ENCODE results near the gene BCL11B.

Gene BCL11B

GRCh38 chr14:99177046-99177655 is 94.8 kb downstream of the BCL11B start:
- no peak for DNase-seq

- DNase-seq: no peak
Observed at GRCh38 chr14:99176156-99176945, 95.6 kb downstream of the BCL11B start.

- no peak for DNase-seq
Observed at GRCh38 chr14:99175331-99176155, 96.5 kb downstream of the BCL11B start.

- DNase-seq: no peak
Observed at GRCh38 chr14:99174770-99175319, 97.2 kb downstream of the BCL11B start.

GRCh38 chr14:99174081-99174769 is 97.8 kb downstream of the BCL11B start:
- DNase-seq: no peak

GRCh38 chr14:99173506-99173905 is 98.5 kb downstream of the BCL11B start:
- DNase-seq: no peak

GRCh38 chr14:99173086-99173485 is 98.9 kb downstream of the BCL11B start:
- DNase-seq: no peak

GRCh38 chr14:99171396-99171795 is 100.6 kb downstream of the BCL11B start:
- DNase-seq: no peak

- no peak for DNase-seq
Observed at GRCh38 chr14:99169776-99170356, 102.1 kb downstream of the BCL11B start.

GRCh38 chr14:99168330-99168729 is 103.7 kb downstream of the BCL11B start:
- no peak for DNase-seq

GRCh38 chr14:99166506-99166905 is 105.5 kb downstream of the BCL11B start:
- no peak for DNase-seq

GRCh38 chr14:99164712-99165111 is 107.3 kb downstream of the BCL11B start:
- DNase-seq: no peak

GRCh38 chr14:99163446-99163845 is 108.6 kb downstream of the BCL11B start:
- DNase-seq: no peak

- no peak for DNase-seq
Observed at GRCh38 chr14:99159341-99160340, 112.4 kb downstream of the BCL11B start.

- no peak for DNase-seq
Observed at GRCh38 chr14:99158646-99159165, 113.3 kb downstream of the BCL11B start.

GRCh38 chr14:99158150-99158549 is 113.8 kb downstream of the BCL11B start:
- no peak for DNase-seq

- DNase-seq: no peak
Observed at GRCh38 chr14:99157676-99158075, 114.3 kb downstream of the BCL11B start.

- no peak for DNase-seq
Observed at GRCh38 chr14:99157246-99157645, 114.8 kb downstream of the BCL11B start.

- DNase-seq: no peak
Observed at GRCh38 chr14:99156814-99157213, 115.2 kb downstream of the BCL11B start.

GRCh38 chr14:99156090-99156425 is 115.9 kb downstream of the BCL11B start:
- DNase-seq: no peak
